Measurements from ENCODE around the gene LYPD6B. TPM values are rescaled to one million over a fixed set of nuclear protein-coding genes. Genes with fewer than 3 reads are reported as not detected.

LYPD6B gene
- total and polyA plus RNA-seq, 10 of the 15 experiments (the other 5 are each of a cell fraction or from before 2014, with no cell fraction given): 1.0 to 6.6 (median 4.0) TPM

DNA sequence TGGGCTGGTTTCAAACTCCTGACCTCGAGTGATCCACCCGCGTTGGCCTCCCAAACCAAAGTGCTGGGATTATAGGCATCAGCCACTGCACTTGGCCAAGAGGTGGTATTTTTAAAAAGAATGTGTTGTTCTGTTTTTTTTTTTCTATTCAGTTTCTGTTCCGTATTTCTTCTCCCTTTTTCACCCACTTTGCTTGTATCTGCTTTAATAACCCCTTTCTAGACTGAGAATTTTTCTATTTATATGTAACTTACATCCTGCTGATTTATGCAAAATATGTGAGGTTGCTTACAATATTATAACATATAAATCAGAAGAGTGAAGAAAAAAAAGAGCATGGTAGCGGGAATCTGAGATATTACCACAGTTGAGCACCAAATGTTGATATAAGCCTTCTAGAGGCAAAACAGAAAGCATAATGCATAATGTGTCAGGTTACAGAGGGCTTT, 17.2 kb upstream of the LYPD6B start (continued):
- TF ChIP-seq, protein P1, sequence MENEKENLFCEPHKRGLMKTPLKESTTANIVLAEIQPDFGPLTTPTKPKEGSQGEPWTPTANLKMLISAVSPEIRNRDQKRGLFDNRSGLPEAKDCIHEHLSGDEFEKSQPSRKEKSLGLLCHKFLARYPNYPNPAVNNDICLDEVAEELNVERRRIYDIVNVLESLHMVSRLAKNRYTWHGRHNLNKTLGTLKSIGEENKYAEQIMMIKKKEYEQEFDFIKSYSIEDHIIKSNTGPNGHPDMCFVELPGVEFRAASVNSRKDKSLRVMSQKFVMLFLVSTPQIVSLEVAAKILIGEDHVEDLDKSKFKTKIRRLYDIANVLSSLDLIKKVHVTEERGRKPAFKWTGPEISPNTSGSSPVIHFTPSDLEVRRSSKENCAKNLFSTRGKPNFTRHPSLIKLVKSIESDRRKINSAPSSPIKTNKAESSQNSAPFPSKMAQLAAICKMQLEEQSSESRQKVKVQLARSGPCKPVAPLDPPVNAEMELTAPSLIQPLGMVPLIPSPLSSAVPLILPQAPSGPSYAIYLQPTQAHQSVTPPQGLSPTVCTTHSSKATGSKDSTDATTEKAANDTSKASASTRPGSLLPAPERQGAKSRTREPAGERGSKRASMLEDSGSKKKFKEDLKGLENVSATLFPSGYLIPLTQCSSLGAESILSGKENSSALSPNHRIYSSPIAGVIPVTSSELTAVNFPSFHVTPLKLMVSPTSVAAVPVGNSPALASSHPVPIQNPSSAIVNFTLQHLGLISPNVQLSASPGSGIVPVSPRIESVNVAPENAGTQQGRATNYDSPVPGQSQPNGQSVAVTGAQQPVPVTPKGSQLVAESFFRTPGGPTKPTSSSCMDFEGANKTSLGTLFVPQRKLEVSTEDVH (IDR thresholded peaks at IDR 0.05; ENCODE audit: low read depth, partially characterized antibody): peak; percentile 15
- TF ChIP-seq MXI1 (IDR thresholded peaks at IDR 0.05; ENCODE audit: low read depth, low read length) (no peak), HDAC2 (IDR thresholded peaks at IDR 0.05) (no peak), ETV6 (conservative IDR thresholded peaks at IDR 0.05 in 1 of 2, IDR thresholded peaks at IDR 0.05 in 1 of 2; ENCODE audit: borderline replicate concordance in 1 of 2, low read depth in 1 of 2) (no peak), ESRRA (IDR thresholded peaks at IDR 0.05; ENCODE audit: low read length) (no peak), ZNF384 (IDR thresholded peaks at IDR 0.05; ENCODE audit: borderline replicate concordance, low read depth, low read length) (peak; percentile 96), CBX3 (IDR thresholded peaks at IDR 0.05; ENCODE audit: borderline replicate concordance, low read depth) (no peak), IRF4 (IDR thresholded peaks at IDR 0.05; ENCODE audit: low read depth, low read length) (peak; percentile 88), NBN (IDR thresholded peaks at IDR 0.05) (peak; percentile 88), MTA2 (IDR thresholded peaks at IDR 0.05; ENCODE audit: low read depth) (peak; percentile 88), HDGF (IDR thresholded peaks at IDR 0.05) (no peak), JUND (IDR thresholded peaks at IDR 0.05; ENCODE audit: low read depth, low read length) (no peak), MTA3 (IDR thresholded peaks at IDR 0.05; ENCODE audit: borderline replicate concordance, low read length) (no peak), SUPT20H (IDR thresholded peaks at IDR 0.05; ENCODE audit: borderline replicate concordance, control insufficient read depth, low read depth, low read length) (no peak), EGR1 (IDR thresholded peaks at IDR 0.05; ENCODE audit: borderline replicate concordance in 1 of 2, low read depth in 2 of 2, low read length in 2 of 2) (no peak), YBX1 (IDR thresholded peaks at IDR 0.05) (no peak), TAF1 (IDR thresholded peaks at IDR 0.05; ENCODE audit: borderline replicate concordance, low read depth, low read length) (no peak), SIN3A (IDR thresholded peaks at IDR 0.05; ENCODE audit: low read depth, low read length) (no peak), ZNF217 (IDR thresholded peaks at IDR 0.05) (peak; percentile 80; the same call in 1 of the 2 replicates)
- TF ChIP-seq, protein P2, sequence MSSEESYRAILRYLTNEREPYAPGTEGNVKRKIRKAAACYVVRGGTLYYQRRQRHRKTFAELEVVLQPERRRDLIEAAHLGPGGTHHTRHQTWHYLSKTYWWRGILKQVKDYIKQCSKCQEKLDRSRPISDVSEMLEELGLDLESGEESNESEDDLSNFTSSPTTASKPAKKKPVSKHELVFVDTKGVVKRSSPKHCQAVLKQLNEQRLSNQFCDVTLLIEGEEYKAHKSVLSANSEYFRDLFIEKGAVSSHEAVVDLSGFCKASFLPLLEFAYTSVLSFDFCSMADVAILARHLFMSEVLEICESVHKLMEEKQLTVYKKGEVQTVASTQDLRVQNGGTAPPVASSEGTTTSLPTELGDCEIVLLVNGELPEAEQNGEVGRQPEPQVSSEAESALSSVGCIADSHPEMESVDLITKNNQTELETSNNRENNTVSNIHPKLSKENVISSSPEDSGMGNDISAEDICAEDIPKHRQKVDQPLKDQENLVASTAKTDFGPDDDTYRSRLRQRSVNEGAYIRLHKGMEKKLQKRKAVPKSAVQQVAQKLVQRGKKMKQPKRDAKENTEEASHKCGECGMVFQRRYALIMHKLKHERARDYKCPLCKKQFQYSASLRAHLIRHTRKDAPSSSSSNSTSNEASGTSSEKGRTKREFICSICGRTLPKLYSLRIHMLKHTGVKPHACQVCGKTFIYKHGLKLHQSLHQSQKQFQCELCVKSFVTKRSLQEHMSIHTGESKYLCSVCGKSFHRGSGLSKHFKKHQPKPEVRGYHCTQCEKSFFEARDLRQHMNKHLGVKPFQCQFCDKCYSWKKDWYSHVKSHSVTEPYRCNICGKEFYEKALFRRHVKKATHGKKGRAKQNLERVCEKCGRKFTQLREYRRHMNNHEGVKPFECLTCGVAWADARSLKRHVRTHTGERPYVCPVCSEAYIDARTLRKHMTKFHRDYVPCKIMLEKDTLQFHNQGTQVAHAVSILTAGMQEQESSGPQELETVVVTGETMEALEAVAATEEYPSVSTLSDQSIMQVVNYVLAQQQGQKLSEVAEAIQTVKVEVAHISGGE (CRISPR knock-in tag; IDR thresholded peaks at IDR 0.05): no peak
- TF ChIP-seq, protein P3, sequence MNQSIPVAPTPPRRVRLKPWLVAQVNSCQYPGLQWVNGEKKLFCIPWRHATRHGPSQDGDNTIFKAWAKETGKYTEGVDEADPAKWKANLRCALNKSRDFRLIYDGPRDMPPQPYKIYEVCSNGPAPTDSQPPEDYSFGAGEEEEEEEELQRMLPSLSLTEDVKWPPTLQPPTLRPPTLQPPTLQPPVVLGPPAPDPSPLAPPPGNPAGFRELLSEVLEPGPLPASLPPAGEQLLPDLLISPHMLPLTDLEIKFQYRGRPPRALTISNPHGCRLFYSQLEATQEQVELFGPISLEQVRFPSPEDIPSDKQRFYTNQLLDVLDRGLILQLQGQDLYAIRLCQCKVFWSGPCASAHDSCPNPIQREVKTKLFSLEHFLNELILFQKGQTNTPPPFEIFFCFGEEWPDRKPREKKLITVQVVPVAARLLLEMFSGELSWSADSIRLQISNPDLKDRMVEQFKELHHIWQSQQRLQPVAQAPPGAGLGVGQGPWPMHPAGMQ (IDR thresholded peaks at IDR 0.05; ENCODE audit: borderline replicate concordance): no peak
- TF ChIP-seq, protein P4, sequence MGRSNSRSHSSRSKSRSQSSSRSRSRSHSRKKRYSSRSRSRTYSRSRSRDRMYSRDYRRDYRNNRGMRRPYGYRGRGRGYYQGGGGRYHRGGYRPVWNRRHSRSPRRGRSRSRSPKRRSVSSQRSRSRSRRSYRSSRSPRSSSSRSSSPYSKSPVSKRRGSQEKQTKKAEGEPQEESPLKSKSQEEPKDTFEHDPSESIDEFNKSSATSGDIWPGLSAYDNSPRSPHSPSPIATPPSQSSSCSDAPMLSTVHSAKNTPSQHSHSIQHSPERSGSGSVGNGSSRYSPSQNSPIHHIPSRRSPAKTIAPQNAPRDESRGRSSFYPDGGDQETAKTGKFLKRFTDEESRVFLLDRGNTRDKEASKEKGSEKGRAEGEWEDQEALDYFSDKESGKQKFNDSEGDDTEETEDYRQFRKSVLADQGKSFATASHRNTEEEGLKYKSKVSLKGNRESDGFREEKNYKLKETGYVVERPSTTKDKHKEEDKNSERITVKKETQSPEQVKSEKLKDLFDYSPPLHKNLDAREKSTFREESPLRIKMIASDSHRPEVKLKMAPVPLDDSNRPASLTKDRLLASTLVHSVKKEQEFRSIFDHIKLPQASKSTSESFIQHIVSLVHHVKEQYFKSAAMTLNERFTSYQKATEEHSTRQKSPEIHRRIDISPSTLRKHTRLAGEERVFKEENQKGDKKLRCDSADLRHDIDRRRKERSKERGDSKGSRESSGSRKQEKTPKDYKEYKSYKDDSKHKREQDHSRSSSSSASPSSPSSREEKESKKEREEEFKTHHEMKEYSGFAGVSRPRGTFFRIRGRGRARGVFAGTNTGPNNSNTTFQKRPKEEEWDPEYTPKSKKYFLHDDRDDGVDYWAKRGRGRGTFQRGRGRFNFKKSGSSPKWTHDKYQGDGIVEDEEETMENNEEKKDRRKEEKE (IDR thresholded peaks at IDR 0.05): no peak
